Activated CD8-positive, alpha-beta memory T cell treated with anti-CD3 and anti-CD28 coated beads, Interleukin-2, amount 50 U/mL, for 1 hour (primary cell): ENCODE results near the gene MRGPRE.

Experiments
- DNase-seq: peaks from one replicate; pipeline ENCODE4 v3.0.0-alpha.2; 2020; ENCODE audit errors: extremely low read depth

The MRGPRE gene

DNA sequence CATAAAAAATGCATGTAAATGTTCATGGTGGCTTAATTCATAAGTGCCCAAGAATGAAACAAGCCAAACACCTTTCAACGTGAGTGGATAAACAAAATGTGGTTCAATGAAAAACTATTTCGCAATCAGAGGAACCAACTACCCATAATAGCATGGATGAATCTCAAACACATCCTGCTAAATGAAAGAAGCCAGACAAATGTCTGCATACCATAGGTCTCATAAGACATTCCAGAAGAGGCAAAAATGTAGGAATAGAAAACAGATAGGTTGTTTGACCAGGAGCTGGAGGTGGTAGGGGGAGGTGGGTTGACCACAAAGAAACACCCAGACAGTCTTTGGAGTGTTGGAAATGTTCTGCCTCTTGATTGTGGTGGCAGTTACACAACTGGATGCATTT, 53.9 kb downstream of the MRGPRE start:
- DNase-seq: no peak

DNA sequence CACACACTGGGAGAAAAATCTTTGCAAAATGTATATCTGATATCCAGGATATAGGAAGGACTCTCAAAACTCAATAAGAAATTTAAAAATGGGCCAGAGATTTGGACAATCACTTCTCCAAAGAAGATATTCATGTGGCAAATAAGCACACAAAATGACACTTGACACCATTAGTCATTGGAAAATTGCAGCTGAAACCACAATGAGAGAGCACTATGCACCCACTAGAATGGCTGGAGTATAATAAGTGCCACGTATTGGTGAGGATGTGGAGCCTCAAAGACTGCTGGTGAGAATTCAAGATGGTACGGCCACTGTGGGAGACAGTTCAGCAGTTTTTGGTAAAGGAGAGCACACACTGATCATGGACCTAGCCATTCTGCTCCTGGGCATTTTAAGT, 54.3 kb downstream of the MRGPRE start:
- no peak for DNase-seq
